ENCODE measurements around the gene COX7B2. TPM values are rescaled to one million over a fixed set of nuclear protein-coding genes. Genes with fewer than 3 reads are reported as not detected.

Gene COX7B2
- total RNA-seq, 1 donor from 2014 or later = not detected

DNA sequence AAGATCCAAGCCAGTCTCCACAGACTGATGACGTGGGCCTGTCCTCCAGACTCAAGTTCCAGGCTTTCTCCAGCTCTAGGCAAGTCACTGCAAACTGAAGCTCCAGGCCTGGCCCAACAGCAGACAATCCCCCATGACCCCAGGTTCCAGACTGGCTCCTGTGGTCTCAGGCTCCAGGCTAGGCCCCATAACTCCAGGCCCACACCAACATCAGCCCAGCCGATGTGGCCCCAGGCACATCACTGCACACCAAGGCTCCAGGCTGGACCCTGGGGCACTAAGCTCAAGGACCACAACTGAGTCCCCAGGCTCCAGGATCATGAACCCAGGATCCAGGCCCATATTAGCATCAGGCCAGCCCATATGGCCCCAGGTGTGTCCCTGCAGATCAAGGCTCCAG lies 143.6 kb downstream of the COX7B2 start:
- H3K27me3 Mint-ChIP-seq (ENCODE audit: insufficient read depth, low read depth) = no peaks in the 10 kb centered on the region
- Histone ChIP-seq H3K27me3 (no peaks in the 10 kb centered on the region), H3K9me3 (ENCODE audit: low read depth) (no peaks in the 10 kb centered on the region), H3K27ac (no peak overlapping the region), H3K4me1 (no peaks in the 10 kb centered on the region), H3K79me2 (ENCODE audit: low read depth) (no peaks in the 10 kb centered on the region), H3K4me2 (no peak overlapping the region), H3K4me3 (no peak overlapping the region), H3K9ac (no peak overlapping the region), H2AFZ (replicated peaks) (no peak overlapping the region), H3F3A (ENCODE audit: low read depth) (no peaks in the 10 kb centered on the region), H4K20me1 (ENCODE audit: low read depth) (no peaks in the 10 kb centered on the region), H3K36me3 (no peaks in the 10 kb centered on the region)
- no peak for DNase-seq (ENCODE audit: low spot score)
- H3K36me3 Mint-ChIP-seq = no peaks in the 10 kb centered on the region
- H3K4me3 Mint-ChIP-seq = no peak overlapping the region
- H3K27ac Mint-ChIP-seq = no peak overlapping the region
- H3K9me3 Mint-ChIP-seq = no peaks in the 10 kb centered on the region
- no peaks in the 10 kb centered on the region for H3K4me1 Mint-ChIP-seq
- TF ChIP-seq, protein P1, sequence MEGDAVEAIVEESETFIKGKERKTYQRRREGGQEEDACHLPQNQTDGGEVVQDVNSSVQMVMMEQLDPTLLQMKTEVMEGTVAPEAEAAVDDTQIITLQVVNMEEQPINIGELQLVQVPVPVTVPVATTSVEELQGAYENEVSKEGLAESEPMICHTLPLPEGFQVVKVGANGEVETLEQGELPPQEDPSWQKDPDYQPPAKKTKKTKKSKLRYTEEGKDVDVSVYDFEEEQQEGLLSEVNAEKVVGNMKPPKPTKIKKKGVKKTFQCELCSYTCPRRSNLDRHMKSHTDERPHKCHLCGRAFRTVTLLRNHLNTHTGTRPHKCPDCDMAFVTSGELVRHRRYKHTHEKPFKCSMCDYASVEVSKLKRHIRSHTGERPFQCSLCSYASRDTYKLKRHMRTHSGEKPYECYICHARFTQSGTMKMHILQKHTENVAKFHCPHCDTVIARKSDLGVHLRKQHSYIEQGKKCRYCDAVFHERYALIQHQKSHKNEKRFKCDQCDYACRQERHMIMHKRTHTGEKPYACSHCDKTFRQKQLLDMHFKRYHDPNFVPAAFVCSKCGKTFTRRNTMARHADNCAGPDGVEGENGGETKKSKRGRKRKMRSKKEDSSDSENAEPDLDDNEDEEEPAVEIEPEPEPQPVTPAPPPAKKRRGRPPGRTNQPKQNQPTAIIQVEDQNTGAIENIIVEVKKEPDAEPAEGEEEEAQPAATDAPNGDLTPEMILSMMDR (IDR thresholded peaks at IDR 0.05) = no peak
- TF ChIP-seq EZH2 (IDR thresholded peaks at IDR 0.05) (no peak), EZH2phosphoT487 (IDR thresholded peaks at IDR 0.05) (no peak)

GRCh38 chr4:46730075-46730474 lies 179.0 kb downstream of the COX7B2 start:
- no peak overlapping the region for H3K4me2 ChIP-seq
- H3K79me2 ChIP-seq (ENCODE audit: low read depth) = no peaks in the 10 kb centered on the region
- TF ChIP-seq EZH2phosphoT487 (IDR thresholded peaks at IDR 0.05) = no peak
- no peak for TF ChIP-seq EZH2 (IDR thresholded peaks at IDR 0.05)
- TF ChIP-seq, protein P1 (IDR thresholded peaks at IDR 0.05) = no peak
- no peak for DNase-seq (ENCODE audit: low spot score)
- no peaks in the 10 kb centered on the region for H3K4me1 ChIP-seq
- Mint-ChIP-seq H3K27ac (no peak overlapping the region), H3K27me3 (ENCODE audit: insufficient read depth, low read depth) (no peaks in the 10 kb centered on the region), H3K4me3 (no peak overlapping the region), H3K36me3 (no peaks in the 10 kb centered on the region), H3K4me1 (no peaks in the 10 kb centered on the region), H3K9me3 (no peaks in the 10 kb centered on the region)
- no peak overlapping the region for H3K4me3 ChIP-seq
- no peak overlapping the region for H3K9ac ChIP-seq
- no peak overlapping the region for H3K27ac ChIP-seq
- no peaks in the 10 kb centered on the region for H3K36me3 ChIP-seq
- no peak overlapping the region for H2AFZ ChIP-seq (replicated peaks)
- H3K9me3 ChIP-seq (ENCODE audit: low read depth) = no peaks in the 10 kb centered on the region
- no peaks in the 10 kb centered on the region for H3K27me3 ChIP-seq
- no peaks in the 10 kb centered on the region for H3F3A ChIP-seq (ENCODE audit: low read depth)
- no peaks in the 10 kb centered on the region for H4K20me1 ChIP-seq (ENCODE audit: low read depth)

DNA sequence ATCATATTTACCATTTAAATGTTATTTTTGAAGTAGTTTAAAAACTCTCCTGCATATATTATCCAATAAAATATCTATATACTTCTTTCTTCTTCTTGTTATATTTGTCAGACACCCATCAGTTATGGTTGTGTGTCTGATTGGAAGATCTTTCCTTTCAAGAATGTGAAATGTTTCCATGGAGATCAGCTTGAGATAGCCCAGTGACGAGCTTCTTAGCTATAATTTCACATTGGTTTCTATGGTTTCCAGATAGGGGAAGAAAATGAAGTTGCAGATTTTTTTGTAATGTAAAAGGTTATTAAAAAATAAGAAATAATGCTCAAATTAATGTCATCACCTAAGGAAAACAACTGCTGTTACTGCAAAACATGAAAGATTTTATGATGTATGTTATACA lies 189.0 kb downstream of the COX7B2 start:
- Histone ChIP-seq H3K27me3 (no peaks in the 10 kb centered on the region), H3F3A (ENCODE audit: low read depth) (no peaks in the 10 kb centered on the region), H3K4me1 (no peaks in the 10 kb centered on the region), H3K9ac (no peak overlapping the region), H3K4me2 (no peak overlapping the region), H3K27ac (no peak overlapping the region), H3K9me3 (ENCODE audit: low read depth) (no peaks in the 10 kb centered on the region), H4K20me1 (ENCODE audit: low read depth) (no peaks in the 10 kb centered on the region), H3K79me2 (ENCODE audit: low read depth) (no peaks in the 10 kb centered on the region), H3K4me3 (no peak overlapping the region), H3K36me3 (no peaks in the 10 kb centered on the region), H2AFZ (replicated peaks) (no peak overlapping the region)
- Mint-ChIP-seq H3K27me3 (ENCODE audit: insufficient read depth, low read depth) (peaks cover 3% of the 10 kb centered on the region), H3K9me3 (peaks cover 5% of the 10 kb centered on the region), H3K36me3 (no peaks in the 10 kb centered on the region), H3K27ac (no peak overlapping the region), H3K4me3 (no peak overlapping the region), H3K4me1 (no peaks in the 10 kb centered on the region)
- no peak for DNase-seq (ENCODE audit: low spot score)
- TF ChIP-seq EZH2 (IDR thresholded peaks at IDR 0.05) = no peak
- no peak for TF ChIP-seq EZH2phosphoT487 (IDR thresholded peaks at IDR 0.05)
- TF ChIP-seq, protein P1 (IDR thresholded peaks at IDR 0.05) = no peak
